ENCODE data around the gene SHANK1.

The SHANK1 gene

GRCh38 chr19:50668879-50669278 is 50.7 kb downstream of the SHANK1 start:
- H3K4me3 ChIP-seq (ENCODE audit: low read length): no peak overlapping the region
- peaks cover 6% of the 10 kb centered on the region for H3K27me3 ChIP-seq (ENCODE audit: low read depth, low read length)
- H3K9ac ChIP-seq (ENCODE audit: low read length): no peak overlapping the region
- H3K4me1 ChIP-seq (ENCODE audit: low read length): no peaks in the 10 kb centered on the region
- no peaks in the 10 kb centered on the region for H3K9me3 ChIP-seq (ENCODE audit: insufficient read depth, low read length)
- no peak for TF ChIP-seq CTCF (IDR thresholded peaks at IDR 0.05; ENCODE audit: low read depth, low read length)
- no peak for TF ChIP-seq EZH2phosphoT487 (IDR thresholded peaks at IDR 0.05; ENCODE audit: low read depth)
- H3K36me3 ChIP-seq (replicated peaks; ENCODE audit: low read depth, low read length): no peaks in the 10 kb centered on the region
- H3K4me2 ChIP-seq (ENCODE audit: low read length): no peak overlapping the region
- no peaks in the 10 kb centered on the region for H3K79me2 ChIP-seq (ENCODE audit: low read length)
- no peak overlapping the region for H3K27ac ChIP-seq (ENCODE audit: low read length)
- H2AFZ ChIP-seq (ENCODE audit: low read depth, low read length): no peak overlapping the region
- H4K20me1 ChIP-seq (ENCODE audit: insufficient read depth, low read length): no peaks in the 10 kb centered on the region

- H3K4me2 ChIP-seq (ENCODE audit: low read length): no peak overlapping the region
- peaks cover 6% of the 10 kb centered on the region for H3K27me3 ChIP-seq (ENCODE audit: low read depth, low read length)
- H2AFZ ChIP-seq (ENCODE audit: low read depth, low read length): no peak overlapping the region
- no peaks in the 10 kb centered on the region for H4K20me1 ChIP-seq (ENCODE audit: insufficient read depth, low read length)
- H3K4me3 ChIP-seq (ENCODE audit: low read length): no peak overlapping the region
- H3K27ac ChIP-seq (ENCODE audit: low read length): no peak overlapping the region
- H3K36me3 ChIP-seq (replicated peaks; ENCODE audit: low read depth, low read length): no peaks in the 10 kb centered on the region
- no peaks in the 10 kb centered on the region for H3K9me3 ChIP-seq (ENCODE audit: insufficient read depth, low read length)
- no peak overlapping the region for H3K9ac ChIP-seq (ENCODE audit: low read length)
- H3K79me2 ChIP-seq (ENCODE audit: low read length): no peaks in the 10 kb centered on the region
- no peaks in the 10 kb centered on the region for H3K4me1 ChIP-seq (ENCODE audit: low read length)
- TF ChIP-seq EZH2phosphoT487 (IDR thresholded peaks at IDR 0.05; ENCODE audit: low read depth) (no peak), CTCF (IDR thresholded peaks at IDR 0.05; ENCODE audit: low read depth, low read length) (no peak)
Observed at GRCh38 chr19:50668416-50668815, 51.2 kb downstream of the SHANK1 start.

- Histone ChIP-seq H3K9me3 (ENCODE audit: insufficient read depth, low read length) (no peaks in the 10 kb centered on the region), H3K27me3 (ENCODE audit: low read depth, low read length) (peaks cover 6% of the 10 kb centered on the region; the same call in 1 of the 2 replicates)
- TF ChIP-seq EZH2phosphoT487 (IDR thresholded peaks at IDR 0.05; ENCODE audit: low read depth): no peak
- no peak for TF ChIP-seq CTCF (IDR thresholded peaks at IDR 0.05; ENCODE audit: low read depth, low read length)
Observed at GRCh38 chr19:50667759-50668231, 51.8 kb downstream of the SHANK1 start.

GRCh38 chr19:50667177-50667758 is 52.3 kb downstream of the SHANK1 start:
- H3K27me3 ChIP-seq (ENCODE audit: low read depth, low read length): peaks cover 6% of the 10 kb centered on the region; the same call in 1 of the 2 replicates
- TF ChIP-seq EZH2phosphoT487 (IDR thresholded peaks at IDR 0.05; ENCODE audit: low read depth): no peak
- TF ChIP-seq CTCF (IDR thresholded peaks at IDR 0.05; ENCODE audit: low read depth, low read length): no peak
- no peak overlapping the region for H3K4me3 ChIP-seq (ENCODE audit: low read length)
- no peaks in the 10 kb centered on the region for H4K20me1 ChIP-seq (ENCODE audit: insufficient read depth, low read length)
- H3K9ac ChIP-seq (ENCODE audit: low read length): no peak overlapping the region
- H3K79me2 ChIP-seq (ENCODE audit: low read length): no peaks in the 10 kb centered on the region
- no peaks in the 10 kb centered on the region for H3K9me3 ChIP-seq (ENCODE audit: insufficient read depth, low read length)
- H3K4me2 ChIP-seq (ENCODE audit: low read length): no peak overlapping the region
- no peak overlapping the region for H2AFZ ChIP-seq (ENCODE audit: low read depth, low read length)
- no peaks in the 10 kb centered on the region for H3K4me1 ChIP-seq (ENCODE audit: low read length)
- no peak overlapping the region for H3K27ac ChIP-seq (ENCODE audit: low read length)
- H3K36me3 ChIP-seq (replicated peaks; ENCODE audit: low read depth, low read length): no peaks in the 10 kb centered on the region

More at GRCh38 chr19:50667759-50668231, 51.8 kb downstream of the SHANK1 start:
- H3K4me1 ChIP-seq (ENCODE audit: low read length): no peaks in the 10 kb centered on the region
- H3K9ac ChIP-seq (ENCODE audit: low read length): no peak overlapping the region
- H3K4me2 ChIP-seq (ENCODE audit: low read length): no peak overlapping the region
- H3K27ac ChIP-seq (ENCODE audit: low read length): no peak overlapping the region
- no peaks in the 10 kb centered on the region for H3K79me2 ChIP-seq (ENCODE audit: low read length)
- no peak overlapping the region for H2AFZ ChIP-seq (ENCODE audit: low read depth, low read length)
- H3K36me3 ChIP-seq (replicated peaks; ENCODE audit: low read depth, low read length): no peaks in the 10 kb centered on the region
- no peak overlapping the region for H3K4me3 ChIP-seq (ENCODE audit: low read length)
- no peaks in the 10 kb centered on the region for H4K20me1 ChIP-seq (ENCODE audit: insufficient read depth, low read length)
